Prostate gland (tissue), 2 donors: ENCODE measurements around the gene METAP2.

Experiments
- POLR2A ChIP-seq: fragments of 450-650 bp; IDR thresholded peaks from one replicate; pipeline ENCODE4 v1.6.1; 2016; ENCODE audit warnings: antibody characterized with exemption, mild to moderate bottlenecking
- POLR2AphosphoS5 ChIP-seq: sonication (generic); formaldehyde crosslinking; IDR thresholded peaks from one replicate; pipeline ENCODE4 v1.6.1; 2017; ENCODE audit warnings: antibody characterized with exemption
- TF ChIP-seq, protein P1 (sequence below), 4 experiments: fragments of 200-600 bp in 2 of 4; fragments of 450-650 bp in 2 of 4; sonication (generic) in 2 of 4; IDR thresholded peaks; 1 replicate in 3 of 4; 2 replicates in 1 of 4; pipeline ENCODE4 v1.5.1; 2016 to 2019; ENCODE audit warnings: antibody characterized with exemption in 4 of 4, mild to moderate bottlenecking in 2 of 4, moderate library complexity in 2 of 4

DNA sequence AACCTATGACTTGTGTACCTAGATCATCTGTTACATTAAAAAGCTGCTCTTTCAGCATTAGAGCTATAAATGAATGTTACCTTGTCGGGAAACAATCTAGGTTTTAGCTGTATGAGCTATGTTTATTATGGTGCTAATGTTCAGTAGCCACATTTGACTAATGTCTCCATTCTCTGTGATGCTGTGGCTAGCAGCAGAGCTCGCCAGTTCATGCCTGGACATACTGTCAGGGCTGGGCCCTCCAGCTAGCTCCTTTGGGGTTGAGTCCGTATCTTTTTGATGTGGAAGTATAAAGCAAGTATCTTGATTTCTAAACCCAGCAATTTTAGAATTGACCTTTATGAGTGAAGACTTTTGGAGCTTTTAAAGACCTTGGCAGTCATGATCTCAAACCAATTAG, 41.2 kb downstream of the METAP2 start:
- TF ChIP-seq, protein P1, sequence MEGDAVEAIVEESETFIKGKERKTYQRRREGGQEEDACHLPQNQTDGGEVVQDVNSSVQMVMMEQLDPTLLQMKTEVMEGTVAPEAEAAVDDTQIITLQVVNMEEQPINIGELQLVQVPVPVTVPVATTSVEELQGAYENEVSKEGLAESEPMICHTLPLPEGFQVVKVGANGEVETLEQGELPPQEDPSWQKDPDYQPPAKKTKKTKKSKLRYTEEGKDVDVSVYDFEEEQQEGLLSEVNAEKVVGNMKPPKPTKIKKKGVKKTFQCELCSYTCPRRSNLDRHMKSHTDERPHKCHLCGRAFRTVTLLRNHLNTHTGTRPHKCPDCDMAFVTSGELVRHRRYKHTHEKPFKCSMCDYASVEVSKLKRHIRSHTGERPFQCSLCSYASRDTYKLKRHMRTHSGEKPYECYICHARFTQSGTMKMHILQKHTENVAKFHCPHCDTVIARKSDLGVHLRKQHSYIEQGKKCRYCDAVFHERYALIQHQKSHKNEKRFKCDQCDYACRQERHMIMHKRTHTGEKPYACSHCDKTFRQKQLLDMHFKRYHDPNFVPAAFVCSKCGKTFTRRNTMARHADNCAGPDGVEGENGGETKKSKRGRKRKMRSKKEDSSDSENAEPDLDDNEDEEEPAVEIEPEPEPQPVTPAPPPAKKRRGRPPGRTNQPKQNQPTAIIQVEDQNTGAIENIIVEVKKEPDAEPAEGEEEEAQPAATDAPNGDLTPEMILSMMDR (IDR thresholded peaks at IDR 0.05), result no peak
- TF ChIP-seq POLR2A (no peak), POLR2AphosphoS5 (no peak)
